GM21515 (cell line): ENCODE results near the gene PML.
"Not testable (repeated sequence)": the region's sequence is repeated elsewhere in the genome, so short reads cannot be mapped to it uniquely, and the experiment has no call there.

Experiments used
- ATAC-seq: cut with Tn5 transposase; IDR thresholded peaks from one replicate; pipeline ENCODE4 v1.9.1; 2021; ENCODE audit not compliant: unreplicated experiment

The PML gene

DNA sequence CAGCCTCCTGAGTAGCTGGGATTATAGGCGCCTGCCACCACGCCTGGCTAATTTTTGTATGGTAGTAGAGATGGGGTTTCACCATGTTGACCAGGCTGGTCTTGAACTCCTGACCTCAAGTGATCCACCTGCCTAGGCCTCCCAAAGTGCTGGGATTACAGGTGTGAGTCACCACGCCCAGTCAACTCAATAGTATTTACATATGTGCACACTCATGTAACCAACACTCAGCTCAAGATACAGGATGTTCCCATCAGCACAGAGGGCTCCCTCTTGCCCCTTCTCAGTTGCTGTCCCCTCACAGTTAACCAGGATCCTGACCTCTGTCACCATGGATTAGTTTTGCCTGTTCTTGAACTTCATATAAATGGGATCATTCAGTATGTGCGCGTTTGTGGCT is 61.8 kb downstream of the PML start:
- not testable (repeated sequence) for ATAC-seq

DNA sequence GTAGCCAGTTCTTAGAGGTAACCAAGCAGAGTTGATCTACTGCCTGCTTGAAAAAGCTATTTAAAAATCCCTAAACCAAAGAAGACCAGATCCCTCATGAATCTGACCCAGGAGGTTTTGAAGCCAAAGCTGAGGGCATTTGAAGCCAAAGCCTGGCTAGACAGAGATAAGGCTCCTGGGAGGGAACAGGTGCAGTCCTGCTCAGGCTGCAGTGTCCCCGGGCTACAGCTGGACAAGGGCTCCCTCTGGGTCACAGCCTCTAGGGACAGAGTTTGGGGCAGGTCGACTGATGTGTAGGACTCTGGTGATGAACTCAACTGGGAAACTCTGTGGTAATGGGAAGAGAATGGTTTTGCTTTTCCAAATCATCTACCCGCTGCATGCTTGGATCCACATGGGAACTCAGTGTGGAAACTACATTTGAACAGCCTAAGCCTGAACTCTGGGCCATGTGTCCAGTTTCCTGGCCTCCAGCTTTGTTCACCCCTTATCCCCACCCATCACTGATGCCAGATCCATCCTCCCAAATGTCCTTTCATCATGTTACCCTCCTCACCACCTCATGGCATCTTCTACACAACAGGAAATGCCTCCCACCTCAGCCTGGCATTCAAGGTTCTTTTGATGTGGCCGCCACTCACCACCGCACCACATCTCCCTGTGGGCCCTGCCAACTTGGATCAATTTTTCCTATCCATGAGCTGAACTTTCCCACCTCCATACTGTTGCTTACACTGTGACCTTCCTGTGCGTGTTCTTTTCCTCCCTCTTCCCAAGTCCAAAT is 64.7 kb downstream of the PML start:
- not testable (repeated sequence) for ATAC-seq

DNA sequence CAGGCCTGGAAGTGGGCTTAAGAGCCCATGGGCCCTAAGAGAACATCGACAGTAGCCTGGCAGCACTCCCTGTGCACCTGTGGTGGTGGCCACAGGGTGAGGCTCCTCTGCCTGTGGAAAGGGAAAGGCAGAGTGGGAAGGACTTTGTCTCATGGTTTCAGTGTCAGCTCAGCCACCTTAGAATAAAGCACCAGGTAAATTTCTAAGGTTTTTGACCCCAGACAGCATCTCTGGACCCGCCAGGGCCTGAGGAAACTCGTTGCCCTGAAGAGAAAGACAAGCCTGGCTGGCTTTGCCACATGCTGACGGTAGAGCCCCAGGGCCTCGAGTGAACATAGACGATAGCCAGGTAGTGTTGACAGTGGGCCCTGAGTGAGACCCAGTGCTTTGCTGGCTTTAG is 65.7 kb downstream of the PML start:
- ATAC-seq: no peak

- ATAC-seq: no peak
Measured at GRCh38 chr15:74062236-74062635, 67.7 kb downstream of the PML start.

- ATAC-seq: no peak
Measured at GRCh38 chr15:74062671-74063070, 68.2 kb downstream of the PML start.

GRCh38 chr15:74063425-74064146 is 69.1 kb downstream of the PML start:
- not testable (repeated sequence) for ATAC-seq

GRCh38 chr15:74064183-74064582 is 69.7 kb downstream of the PML start:
- not testable (repeated sequence) for ATAC-seq

GRCh38 chr15:74064822-74065221 is 70.3 kb downstream of the PML start:
- not testable (repeated sequence) for ATAC-seq

- ATAC-seq: not testable (repeated sequence)
Measured at GRCh38 chr15:74065684-74066411, 71.3 kb downstream of the PML start.

DNA sequence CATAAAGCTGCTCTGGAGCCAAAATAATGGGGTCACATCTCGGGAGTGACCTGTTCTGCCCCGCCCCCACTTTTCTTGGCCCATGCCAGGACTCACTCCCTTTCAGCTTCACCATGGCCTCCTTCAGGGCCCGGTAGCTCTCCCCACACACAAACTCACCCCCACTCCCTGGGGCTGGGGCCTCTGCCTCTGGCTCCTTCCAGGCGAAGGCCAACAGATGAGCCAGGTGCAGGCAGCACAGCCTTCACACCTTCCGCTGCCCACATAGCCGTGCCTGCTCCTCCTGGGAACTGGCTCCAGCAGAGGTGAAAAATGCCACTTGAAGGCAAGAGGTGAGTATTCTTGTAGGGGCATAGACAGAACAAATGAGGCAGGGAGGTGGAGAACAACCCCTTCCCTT is 77.1 kb downstream of the PML start:
- ATAC-seq: not testable (repeated sequence)

- not testable (repeated sequence) for ATAC-seq
Measured at GRCh38 chr15:74072132-74072531, 77.6 kb downstream of the PML start.

DNA sequence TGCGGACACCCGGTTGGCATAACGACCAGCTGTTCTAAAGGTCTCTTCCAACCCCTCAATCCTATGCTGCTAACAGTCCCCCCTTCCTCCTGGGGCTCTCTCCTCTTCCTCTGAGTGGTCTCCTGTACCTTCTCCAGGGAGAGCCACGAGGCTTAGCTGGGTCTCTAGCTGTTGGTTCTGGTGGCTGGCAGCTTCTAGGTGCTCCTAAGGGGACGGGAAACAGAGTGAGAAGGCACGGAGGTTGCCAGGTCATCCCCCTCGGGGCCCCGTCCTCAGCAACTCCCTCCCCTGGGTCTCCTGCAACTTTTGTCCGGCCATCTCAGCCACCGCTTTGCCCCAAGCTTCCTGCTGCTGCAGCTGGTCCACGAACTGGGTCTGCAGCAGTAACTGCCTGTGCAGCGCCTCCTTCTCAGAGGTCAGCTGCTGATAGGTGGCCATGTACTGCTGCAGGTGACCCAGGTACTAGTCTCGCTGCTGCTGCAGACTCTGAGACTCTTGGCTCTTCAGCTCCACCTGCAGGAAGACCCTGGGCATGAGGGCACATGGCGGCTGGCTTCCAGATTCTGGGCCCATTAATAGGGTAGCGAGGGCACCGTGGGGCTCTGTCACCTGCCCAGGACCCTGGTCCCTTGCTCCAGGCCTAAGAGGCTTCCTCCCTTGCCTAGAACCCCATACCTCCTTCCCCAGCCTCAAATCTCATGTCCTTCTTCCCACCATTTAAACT is 78.3 kb downstream of the PML start:
- not testable (repeated sequence) for ATAC-seq

- not testable (repeated sequence) for ATAC-seq
Measured at GRCh38 chr15:74075781-74076180, 81.3 kb downstream of the PML start.

DNA sequence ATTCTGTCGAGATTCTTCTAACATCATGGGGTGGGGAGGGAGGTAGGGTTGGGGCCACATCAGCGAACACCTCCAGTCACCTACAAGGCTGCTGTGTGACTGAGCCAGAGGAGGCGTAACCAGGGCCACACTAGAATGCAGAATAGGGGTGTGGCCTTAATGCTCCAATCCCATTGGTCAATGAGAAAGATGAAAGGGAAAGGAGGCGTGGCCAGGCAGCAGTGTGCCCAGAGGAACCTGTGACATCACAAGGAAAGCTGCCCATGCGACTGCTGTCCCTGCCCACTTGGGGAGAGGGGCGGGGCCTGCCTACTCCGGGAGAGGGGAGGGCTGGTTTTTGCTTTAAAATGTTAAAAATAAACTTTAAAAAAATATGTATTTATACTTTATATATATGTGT is 87.9 kb downstream of the PML start, which contains the start of gene GOLGA6A:
TSS of gene GOLGA6A (minus strand) at position 101 of the 400 bp plus-strand sequence. CDS start at position 60, 41 bp downstream.
- ATAC-seq: not testable (repeated sequence)

GRCh38 chr15:74094567-74094966 is 100.1 kb downstream of the PML start:
- not testable (repeated sequence) for ATAC-seq

DNA sequence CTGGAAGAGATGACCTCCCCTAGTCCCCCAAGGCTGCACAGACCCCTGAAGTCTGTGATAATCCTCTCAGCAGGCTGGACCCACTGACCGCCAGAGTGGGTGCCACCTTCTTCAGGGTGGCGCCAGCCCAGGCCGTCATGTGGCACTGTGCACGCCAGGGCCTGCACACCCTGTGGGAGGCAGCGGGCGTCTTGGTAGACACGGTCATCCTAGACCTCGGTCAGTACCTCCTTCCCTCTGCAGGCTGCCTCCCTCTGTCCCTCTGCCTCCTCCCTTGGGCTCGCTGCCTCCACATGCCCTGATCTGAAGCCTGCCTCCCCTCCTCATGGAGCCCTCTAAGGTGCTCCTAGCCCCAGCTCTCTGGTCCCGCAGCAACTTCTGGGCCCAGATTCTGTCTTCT is 101.1 kb downstream of the PML start:
- not testable (repeated sequence) for ATAC-seq

DNA sequence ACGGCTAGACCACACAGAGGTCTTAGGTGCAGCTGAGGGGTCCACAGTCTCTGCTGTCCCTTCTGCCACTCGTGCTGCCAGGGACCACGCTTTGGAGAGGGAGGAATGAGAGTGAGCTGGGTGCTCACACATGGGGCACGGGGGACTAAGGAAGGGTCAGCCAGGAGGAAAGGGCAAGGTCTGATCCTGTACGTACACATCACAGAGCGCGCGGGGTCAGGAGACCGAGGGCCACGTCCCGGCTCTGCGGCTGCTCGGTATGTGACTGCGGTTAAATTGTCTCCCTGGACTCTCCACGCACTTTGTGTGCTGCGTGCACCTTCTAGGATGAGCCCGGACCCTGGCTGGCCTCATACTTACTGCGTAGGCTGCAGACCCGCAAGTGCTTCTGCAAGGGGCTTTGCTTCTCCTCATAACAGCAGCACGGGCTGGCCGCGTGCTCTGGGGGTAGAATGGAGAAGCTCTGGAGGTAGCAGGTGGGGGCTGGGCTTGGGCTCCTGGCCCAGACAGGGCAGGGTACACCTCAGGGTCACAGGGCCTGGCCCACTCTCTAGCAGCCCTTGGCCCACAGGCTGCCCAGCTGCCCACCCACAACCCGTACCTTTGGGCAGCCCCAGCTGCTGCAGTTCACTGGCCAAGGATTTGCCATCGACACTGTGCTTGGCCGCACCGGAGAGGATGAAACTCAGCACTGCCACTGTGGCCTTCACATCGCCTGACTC is 102.4 kb downstream of the PML start:
- ATAC-seq: not testable (repeated sequence)
